GM18505 (cell line): ENCODE results near the gene ALK.

Source experiments
- ATAC-seq: cut with Tn5 transposase; IDR thresholded peaks from one replicate; pipeline ENCODE4 v1.9.1; 2021; ENCODE audit not compliant: unreplicated experiment
- POLR2A ChIP-seq: IDR thresholded peaks from 4 replicates; pipeline ENCODE4 v1.6.1; 2011; ENCODE audit warnings: borderline replicate concordance; ENCODE audit not compliant: insufficient read depth, insufficient read length; ENCODE audit errors: extremely low read depth

ALK gene

DNA sequence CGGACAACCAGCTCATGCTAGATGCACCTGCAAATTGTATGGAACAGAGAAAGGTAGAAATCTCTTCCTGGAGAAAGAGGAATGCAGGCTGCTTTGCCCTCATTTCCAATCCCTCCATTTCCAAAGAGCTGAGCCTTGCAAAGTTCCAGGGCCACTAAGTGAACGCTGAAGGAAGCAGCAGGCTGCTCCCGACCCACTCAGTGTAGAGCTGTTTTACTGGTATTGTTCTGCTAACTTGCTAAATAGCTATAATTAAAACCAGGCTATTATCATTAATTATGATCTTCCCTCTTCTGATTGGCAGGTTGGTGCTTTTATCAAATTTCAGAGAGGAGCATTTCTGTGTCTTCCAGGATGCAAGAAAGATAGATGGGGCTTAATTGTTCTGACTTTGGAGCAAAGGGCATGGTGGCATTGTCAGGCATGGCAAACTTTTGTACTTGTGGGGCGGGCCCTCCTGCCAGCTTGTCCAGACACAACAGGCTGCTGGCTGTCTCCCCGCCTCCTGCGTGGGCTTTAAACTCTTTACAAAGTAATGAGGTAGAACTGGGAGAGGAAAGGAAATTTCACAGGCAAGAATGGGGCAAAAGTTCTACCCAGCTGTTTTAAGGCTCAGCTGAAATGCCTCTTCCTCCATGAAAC is 40.2 kb downstream of the ALK start:
- TF ChIP-seq POLR2A, result no peak
- ATAC-seq, result no peak

DNA sequence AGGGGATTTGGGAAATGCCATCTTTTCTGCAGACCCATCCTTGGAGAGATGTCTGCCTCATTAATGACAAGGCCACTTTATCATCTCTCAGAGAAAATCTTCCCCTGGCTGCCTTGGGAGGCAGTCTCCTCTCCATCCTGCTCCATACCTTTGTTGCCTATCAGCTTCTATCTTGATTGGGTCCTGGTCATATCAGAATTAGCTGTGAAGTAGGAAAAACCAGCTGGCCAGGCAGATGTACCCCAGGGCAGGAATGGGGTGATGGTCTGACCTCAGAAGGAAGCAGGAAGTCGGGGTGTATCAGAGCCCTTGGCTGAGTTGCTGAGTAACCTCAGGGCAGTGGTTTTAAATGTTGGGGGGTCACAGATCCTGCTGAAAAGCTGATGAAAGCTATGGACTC is 41.3 kb downstream of the ALK start:
- no peak for TF ChIP-seq POLR2A
- ATAC-seq, result no peak

DNA sequence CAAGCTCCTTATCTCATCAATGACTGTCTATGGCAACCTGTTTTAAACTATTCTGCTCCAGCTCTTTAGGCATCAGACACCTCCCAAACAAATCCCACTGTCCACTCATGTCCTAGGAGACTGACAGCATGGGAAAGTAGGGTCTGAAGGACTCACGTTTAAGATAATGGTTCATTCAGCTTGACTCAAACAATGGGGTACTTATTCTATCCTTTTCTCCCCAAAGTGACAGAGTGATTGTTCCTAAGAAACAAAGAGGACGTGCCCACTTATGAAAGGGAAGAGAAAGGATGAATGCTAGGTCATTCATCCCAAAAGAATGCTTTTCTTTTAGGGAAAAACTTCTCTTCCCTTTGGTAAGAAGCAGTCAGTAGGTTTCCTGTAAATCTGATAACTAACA is 41.9 kb downstream of the ALK start:
- TF ChIP-seq POLR2A, result no peak

DNA sequence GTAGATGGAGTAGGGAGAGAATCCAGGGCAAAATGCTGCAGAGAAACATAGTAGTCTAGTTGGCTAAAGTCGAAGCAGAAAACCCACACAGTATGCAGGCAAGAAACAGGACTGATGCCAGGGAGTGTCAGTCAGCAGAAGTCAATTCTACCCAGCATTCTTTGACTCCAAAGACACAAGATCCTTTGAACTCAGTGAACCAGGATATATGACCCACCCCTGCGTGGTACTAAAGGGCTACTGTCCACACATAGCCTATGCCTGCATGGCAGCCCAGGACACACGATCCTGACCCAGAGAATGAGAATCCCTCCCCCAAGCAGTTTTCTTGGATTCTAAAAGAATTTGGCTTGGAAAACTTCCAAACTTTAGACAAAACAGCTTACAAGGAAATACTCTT is 42.5 kb downstream of the ALK start:
- no peak for TF ChIP-seq POLR2A
- ATAC-seq, result no peak

More for the DNA sequence above, 41.9 kb downstream of the ALK start:
- ATAC-seq, result no peak

DNA sequence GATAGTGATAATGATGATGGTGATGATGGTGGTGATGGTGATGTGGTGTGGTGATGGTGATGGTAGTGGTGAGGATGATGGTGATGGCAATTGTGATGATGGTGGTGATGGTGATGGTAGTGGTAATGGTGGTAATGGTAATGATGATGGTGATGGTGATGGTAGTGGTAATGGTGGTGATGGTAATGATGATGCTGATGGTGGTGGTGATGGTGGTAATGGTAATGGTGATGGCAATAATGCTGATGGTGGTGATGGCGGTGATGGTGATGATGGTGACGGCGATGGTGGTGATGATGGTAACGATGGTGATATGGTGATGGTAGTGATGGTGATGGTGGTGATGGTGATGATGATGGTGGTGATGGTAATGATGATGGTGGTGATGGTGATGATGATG is 45.0 kb downstream of the ALK start:
- no peak for ATAC-seq
- TF ChIP-seq POLR2A, result no peak

DNA sequence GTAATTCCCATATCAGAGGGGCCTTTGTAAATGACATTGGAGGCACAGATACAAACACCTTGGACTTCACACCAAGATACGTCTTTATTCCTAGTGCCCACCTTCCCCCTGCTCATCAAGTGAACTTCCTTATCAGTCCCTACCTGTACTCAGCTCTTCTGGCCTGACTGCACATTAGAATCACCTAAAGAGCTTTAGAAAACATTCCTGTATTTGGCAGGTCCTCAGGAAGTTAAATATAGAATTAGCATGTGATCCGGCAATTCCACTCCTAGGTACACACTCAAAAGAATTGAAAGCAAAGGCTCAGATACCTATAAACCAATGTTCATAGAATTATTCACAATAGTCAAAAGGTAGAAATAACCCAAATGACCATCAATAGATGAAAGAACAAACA is 46.6 kb downstream of the ALK start:
- no peak for TF ChIP-seq POLR2A
- no peak for ATAC-seq

DNA sequence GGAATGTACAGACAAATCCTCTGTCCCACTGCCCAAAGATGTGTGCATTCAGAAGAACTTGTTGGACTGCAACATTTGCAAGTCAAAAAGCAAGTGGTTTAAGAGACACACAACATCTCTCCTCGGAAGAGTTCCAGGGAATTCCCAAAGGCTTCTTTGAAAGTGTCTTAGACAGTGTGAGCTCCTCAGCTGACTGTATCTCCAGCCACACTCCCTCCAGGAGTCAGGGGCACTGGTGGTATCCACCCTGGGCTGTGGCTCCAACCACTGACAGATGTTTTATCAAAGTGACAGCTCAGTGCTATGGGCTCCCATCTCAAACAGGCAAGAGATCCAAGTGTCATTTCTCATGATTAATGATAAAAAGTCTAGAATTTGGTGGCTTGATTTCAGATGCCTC is 48.5 kb downstream of the ALK start:
- no peak for TF ChIP-seq POLR2A
- no peak for ATAC-seq

DNA sequence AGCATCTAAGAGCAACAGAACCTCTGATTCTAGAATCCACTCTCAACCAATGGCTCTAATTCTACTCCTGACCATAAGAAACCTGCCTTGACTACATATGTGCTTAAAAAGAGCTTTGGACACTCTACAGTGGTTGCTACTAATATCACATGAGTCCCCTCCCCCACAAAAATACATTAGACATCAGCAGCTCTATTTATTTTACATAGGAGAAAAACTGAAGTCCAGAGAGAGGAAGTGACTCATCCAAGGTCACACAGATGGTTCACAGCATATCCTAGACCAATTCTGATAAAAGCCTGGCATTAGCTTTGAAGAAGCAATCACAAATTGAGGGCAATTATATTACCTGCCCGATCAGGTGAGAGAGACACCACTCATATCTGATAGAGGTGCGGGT is 49.8 kb downstream of the ALK start:
- ATAC-seq, result no peak
- no peak for TF ChIP-seq POLR2A

DNA sequence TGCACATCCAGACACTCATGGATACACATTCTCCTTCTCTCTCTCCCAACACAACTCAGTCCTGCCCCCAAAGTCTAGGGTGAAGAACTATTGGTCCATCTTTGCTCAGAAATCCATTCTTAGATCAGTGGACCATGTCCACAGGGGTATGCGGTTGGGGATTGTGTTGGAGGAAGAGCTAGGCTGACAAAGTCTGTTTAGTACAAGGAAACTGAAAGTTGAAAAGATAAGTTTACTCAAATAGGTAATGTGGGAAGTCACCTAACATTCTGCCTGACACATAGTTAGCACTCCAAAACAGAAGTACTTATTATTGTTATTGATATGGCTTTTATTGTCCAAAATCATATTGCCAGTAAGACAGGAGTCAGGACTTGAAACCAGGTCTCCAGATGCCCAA is 55.9 kb downstream of the ALK start:
- ATAC-seq, result no peak
- TF ChIP-seq POLR2A, result no peak

DNA sequence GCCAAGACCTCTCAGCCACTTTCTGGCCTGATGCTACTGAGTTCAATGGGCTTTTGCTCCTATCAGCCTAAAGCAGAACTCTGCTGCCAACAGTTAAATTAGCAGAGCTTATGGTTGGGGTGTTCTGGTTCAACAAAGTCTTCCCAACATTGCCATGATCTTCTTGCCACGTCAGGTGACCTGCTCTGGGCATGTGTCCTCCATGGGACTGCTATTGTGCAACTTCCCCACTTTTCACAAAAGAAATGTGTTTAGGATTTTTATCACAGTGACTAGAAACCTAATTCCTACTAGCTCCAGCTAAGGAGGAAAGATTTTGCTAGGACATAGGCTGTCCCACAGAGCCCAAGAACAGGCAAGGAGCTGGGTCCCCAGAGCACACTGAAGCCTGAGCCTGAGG is 56.4 kb downstream of the ALK start:
- TF ChIP-seq POLR2A, result no peak
- no peak for ATAC-seq

DNA sequence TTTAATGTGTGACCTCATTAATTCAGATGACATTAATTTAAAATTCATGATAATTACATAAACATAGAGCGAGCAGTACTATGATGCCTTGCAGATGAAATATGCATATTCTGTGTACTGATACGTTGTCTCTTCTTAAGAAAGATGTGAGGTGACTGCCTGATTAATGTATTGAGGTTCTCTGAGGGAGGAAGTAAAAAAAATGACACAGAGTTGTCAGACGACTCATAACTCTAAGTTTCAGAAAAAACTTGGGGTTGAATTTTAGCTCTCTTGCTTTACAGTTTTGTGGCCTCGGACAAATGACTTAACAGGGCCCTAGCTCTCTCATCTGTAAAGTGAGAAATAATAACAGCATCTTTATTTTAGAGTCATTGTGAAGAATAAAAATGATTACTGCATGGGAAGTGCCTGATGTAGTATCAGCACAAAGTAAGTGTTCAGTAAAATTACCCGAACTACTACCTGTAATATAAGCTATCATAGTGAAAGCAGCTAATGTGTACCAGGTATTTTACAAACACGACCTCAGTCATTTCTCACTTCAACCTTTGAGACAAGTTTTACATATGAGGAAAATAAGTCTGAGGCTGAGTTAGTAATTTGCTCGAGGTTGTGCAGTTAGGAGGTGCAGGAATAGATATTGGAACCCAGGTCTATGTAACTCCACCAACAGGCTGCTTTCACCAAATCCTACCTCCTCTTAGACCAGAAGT is 65.3 kb downstream of the ALK start:
- no peak for TF ChIP-seq POLR2A
- ATAC-seq, result no peak

DNA sequence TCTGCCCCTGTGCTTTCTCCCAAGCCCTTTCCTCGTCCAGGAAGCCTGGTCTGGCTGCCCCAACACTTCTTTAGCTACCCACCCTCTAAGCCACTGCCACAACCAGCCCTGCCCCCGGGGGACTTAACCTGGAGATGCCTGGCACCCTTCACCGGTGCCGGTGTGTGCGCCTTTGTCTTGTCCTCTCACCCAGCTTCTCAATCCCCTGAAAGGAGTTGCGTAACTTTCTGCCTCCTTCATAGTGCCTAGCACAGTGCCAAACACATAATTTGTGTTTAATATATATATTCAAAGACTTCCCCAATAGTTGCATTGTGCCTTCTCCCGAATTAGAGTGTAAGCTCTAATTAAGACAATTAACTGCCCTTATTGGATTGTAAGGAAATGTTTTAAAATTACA is 70.6 kb downstream of the ALK start:
- ATAC-seq, result no peak
- no peak for TF ChIP-seq POLR2A

DNA sequence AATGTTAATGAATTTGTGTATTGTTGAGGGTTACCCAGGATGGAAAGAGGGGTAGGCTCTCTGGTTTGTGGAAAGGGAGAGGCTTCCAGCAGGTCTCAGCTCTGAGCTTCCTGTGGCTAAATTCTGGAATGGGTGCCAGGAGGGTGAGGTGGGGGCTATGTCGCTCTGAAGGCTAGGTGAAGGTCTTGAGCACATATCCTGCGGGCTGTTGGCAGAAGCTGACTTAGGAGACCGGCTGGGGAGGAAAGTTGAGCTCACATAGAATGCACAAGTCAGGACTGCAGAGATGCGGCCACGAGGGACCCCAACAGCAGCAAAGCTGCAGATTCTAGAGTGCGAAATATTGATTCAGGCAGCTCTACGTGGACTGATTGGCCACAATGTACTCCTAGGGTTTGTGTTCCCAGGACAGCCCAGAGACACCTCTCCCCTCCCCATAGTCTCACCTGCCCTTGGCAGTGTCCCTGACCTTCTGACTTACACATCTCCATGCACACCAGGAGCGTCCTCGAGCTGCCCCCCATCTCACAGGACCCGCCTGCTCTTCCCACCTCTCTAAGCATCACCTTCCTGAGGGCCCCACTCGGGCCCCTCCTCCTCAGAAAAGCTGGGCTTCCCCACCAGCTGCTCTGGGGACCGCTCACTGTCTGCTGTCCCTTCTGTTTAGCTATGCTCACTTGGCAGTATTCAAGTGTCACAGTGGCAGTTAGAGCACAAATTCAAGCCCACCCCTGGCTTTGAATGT is 72.6 kb downstream of the ALK start:
- no peak for TF ChIP-seq POLR2A
- no peak for ATAC-seq

DNA sequence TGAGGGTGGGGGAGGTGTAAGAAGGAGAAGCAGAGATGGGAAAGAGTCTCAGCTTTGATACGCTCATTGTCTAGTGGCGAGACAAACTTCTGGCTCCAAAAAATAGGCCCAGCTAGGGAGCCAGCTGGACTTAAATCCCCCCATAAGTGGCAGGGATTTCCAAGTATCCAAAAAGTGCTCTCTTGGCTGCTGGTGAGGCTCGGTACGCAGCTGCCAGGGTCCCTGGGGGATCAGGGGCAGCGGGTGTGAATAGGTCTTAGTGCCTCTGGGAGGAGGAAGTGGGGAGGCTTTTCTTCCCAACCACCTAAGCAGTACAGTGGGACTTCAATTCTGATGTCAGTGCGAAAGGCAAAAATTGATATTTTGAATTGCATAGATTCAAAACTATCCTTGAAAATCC is 73.5 kb downstream of the ALK start:
- ATAC-seq, result no peak
- no peak for TF ChIP-seq POLR2A
